NCI-H1048 (cell line): ENCODE data around the gene PPHLN1.
"Not testable (repeated sequence)": the region's sequence is repeated elsewhere in the genome, so short reads cannot be mapped to it uniquely, and the experiment has no call there.

Source experiments
- DNase-seq: peaks from one replicate; lab custom pipeline; 2025; lab: John Stamatoyannopoulos, UW

The PPHLN1 gene

GRCh38 chr12:42372154-42372791, 46.3 kb downstream of the PPHLN1 start:
- DNase-seq: peak; percentile 37

GRCh38 chr12:42373669-42374068, 47.7 kb downstream of the PPHLN1 start:
- no peak for DNase-seq

GRCh38 chr12:42380733-42381132, 54.8 kb downstream of the PPHLN1 start:
- DNase-seq: no peak

GRCh38 chr12:42382013-42382696, 56.2 kb downstream of the PPHLN1 start:
- DNase-seq: no peak

DNA sequence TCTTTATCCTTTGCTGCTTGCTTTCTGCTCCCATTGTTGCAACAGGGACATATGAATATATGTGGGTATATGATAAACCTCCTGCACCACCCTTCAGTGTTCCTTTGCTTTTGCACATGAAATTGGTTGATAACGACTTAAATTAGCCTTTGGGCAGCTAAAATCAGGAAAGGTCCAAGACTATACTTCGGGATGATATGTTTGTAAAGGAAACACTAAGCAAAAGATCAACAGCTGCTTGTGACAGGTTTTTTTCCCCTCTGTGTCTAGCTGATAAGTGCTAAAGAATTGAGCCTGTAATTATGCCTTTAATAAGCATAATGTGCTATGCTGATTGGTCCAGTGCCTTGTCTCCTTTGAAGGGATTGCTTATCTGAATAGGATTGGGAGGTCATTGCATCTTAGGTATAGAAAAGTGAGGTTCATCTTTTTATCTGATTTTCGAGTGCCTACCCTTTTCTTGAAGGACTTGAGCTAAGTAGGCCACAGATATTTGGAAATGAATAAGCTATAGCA, 59.4 kb downstream of the PPHLN1 start:
- DNase-seq: no peak

- DNase-seq: no peak
Measured at GRCh38 chr12:42386308-42386707, 60.3 kb downstream of the PPHLN1 start.

DNA sequence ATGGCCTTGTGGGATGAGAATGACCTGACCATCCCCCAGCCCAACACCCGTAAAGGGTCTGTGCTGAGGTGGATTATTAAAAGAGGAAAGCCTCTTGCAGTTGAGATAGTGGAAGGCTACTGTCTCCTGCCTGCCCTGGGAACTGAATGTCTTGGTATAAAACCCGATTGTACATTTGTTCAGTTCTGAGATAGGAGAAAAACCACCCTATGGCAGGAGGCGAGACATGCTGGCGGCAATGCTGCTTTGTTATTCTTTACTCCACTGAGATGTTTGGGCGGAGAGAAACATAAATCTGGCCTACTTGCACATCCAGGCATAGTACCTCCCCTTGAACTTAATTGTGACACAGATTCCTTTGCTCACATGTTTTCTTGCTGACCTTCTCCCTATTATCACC, 62.1 kb downstream of the PPHLN1 start:
- DNase-seq: not testable (repeated sequence)

GRCh38 chr12:42394429-42394828, 68.5 kb downstream of the PPHLN1 start:
- DNase-seq: no peak

- DNase-seq: no peak
Measured at GRCh38 chr12:42396473-42397259, 70.7 kb downstream of the PPHLN1 start.

DNA sequence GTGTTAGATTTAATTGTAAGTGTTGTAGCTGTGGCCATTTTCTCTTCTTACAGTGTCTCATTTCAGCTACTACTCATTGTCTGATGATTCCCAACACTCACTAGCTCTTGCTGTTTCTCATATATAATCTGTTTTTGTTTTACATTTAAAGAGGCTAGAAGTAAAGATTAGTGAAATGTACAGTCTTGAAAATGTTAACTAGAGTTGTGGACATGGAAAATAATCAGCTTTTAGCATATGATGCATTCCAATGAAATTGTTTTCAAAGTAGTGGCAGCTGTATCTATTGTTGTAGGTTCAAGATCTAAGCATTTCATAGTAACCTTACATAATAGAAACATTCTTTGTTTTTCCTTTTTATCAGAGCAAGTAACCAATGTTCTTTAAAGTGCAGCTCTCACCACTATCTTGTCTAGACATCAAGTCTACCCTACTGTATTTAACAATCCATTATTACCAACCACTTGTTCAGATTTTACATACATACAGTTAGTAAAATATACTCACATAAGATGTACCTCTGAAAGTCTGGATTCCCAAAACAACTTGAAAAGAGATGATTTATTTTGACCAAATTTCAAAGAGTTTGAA, 76.9 kb downstream of the PPHLN1 start:
- no peak for DNase-seq

GRCh38 chr12:42407306-42407705, 81.3 kb downstream of the PPHLN1 start:
- no peak for DNase-seq

DNA sequence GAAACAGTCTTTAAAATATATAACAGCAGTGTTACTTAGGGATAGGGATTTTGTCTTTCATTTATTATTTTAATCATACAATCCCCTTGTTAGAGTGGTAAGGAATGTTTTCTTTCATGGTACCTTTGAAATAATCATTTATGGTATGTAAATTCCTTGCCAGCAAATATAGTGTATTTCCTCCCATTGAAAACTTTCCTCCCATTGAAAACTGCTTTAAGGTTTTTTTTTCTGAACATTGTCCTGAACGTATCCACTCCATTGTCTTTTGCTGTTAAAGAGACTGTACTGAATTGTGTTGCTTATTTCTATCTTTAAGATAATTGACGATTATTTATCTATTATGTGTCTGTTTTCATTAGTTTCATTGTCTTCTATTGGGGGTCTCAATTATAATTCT, 83.5 kb downstream of the PPHLN1 start:
- no peak for DNase-seq

GRCh38 chr12:42410340-42410739, 84.4 kb downstream of the PPHLN1 start:
- DNase-seq: no peak

DNA sequence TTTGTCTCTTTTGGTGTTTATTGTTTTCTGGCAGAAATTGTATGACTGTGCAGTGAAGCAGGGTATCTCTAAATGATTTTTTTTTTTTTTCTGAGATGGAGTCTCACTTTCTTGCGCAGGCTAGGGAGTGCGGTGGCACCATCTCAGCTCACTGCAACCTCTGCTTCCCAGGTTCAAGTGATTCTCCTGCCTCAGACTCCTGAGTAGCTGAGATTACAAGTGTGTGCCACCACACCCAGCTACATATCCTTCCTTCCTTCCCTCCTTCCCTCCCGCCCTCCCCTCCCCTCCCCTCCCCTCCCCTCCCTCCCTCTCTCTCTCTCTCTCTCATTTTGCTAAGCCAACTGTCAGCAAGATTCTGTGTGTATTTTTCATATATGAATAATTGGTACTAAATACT, 94.4 kb downstream of the PPHLN1 start:
- DNase-seq: no peak

DNA sequence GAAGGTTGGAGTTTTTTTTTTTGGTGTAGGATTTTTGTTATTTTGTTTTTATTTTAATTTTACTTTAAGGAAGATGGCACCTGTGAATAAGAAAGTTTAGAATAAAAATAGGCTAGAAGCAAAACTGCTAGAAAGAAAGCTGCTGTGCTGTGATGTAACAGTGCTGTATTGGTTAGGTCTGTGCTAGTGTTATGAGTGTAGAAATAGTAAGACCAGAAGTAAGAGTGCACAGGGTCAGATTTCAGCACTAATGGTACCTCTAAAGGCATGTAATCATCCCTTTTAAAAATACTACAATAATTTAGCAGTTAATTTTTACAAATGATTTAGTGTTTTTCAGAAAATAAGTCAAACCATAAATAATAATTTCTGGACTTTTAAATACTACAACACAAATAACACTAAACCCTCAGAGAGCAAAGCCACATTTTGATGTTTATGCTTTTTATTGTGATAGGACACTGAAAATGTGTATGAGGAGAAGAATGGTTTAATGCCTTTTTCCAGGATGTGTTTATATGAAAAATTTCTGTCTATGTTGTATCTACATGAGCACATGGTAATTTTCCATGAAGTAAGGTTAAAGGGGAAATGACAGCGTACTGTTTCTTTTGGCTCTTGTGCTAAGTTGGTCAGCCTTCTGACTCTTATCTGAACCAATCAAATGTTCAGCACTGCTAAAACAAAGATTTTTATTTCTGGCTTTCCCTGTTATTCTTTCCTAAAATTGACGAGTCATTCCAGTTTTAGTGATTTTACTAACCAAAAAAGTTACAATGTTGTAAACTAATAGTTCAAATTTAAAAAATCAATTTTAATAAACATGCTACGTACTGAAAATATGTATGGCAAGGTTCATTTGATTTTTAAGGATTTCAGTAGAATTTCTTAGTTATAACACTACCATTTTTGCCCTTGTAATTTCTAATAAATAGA, 96.1 kb downstream of the PPHLN1 start:
- DNase-seq: no peak

GRCh38 chr12:42422785-42423184, 96.8 kb downstream of the PPHLN1 start:
- DNase-seq: no peak

GRCh38 chr12:42426746-42427145, 100.8 kb downstream of the PPHLN1 start:
- no peak for DNase-seq

GRCh38 chr12:42428850-42429249, 102.9 kb downstream of the PPHLN1 start:
- no peak for DNase-seq

- no peak for DNase-seq
Measured at GRCh38 chr12:42432517-42433140, 106.7 kb downstream of the PPHLN1 start.

- no peak for DNase-seq
Measured at GRCh38 chr12:42440608-42441007, 114.6 kb downstream of the PPHLN1 start.

- no peak for DNase-seq
Measured at GRCh38 chr12:42442311-42442759, 116.4 kb downstream of the PPHLN1 start.
